A549 (cell line): ENCODE measurements around the gene RFLNA. TPM values are rescaled to one million over a fixed set of nuclear protein-coding genes. Genes with fewer than 3 reads are reported as not detected.

Source experiments
- ATAC-seq, 2 experiments: fragments of 200-7000 bp in 1 of 2; fragments of >200 bp in 1 of 2; cut with Nextera tagmentation in 1 of 2; cut with Tn5 transposase in 1 of 2; 3 replicates each; pipeline versions ENCODE4 v1.8.0 to v1.9.1; 2018 to 2020; ENCODE audit warnings: mild to moderate bottlenecking in 1 of 2, moderate library complexity in 1 of 2
- CTCF ChIA-PET: fragments of 300-600 bp; sonication (Branson Sonifier 250); formaldehyde crosslinking; extraction: SDS; loops from one replicate; lab custom pipeline; 2021; ENCODE audit warnings: antibody characterized with exemption, inconsistent platforms; lab: Yijun Ruan, JAX
- POLR2A ChIA-PET: fragments of 350-600 bp; formaldehyde crosslinking; extraction: SDS; loops from one replicate; lab custom pipeline; 2021; ENCODE audit warnings: antibody characterized with exemption, inconsistent platforms; lab: Yijun Ruan, JAX
- DNase-seq, 2 experiments: peaks; one replicate each; pipeline versions ENCODE4 v3.0.0 to v3.0.0-alpha.2; 2011 to 2016; ENCODE audit warnings: low read depth in 1 of 2, low spot score in 1 of 2
- FAIRE-seq: peaks from 2 replicates; lab custom pipeline; 2011; peaks lifted over from hg19 to GRCh38; lab: Jason Lieb, UNC
- H3K27ac ChIP-seq, 2 experiments: fragments of >200 bp; sonication (Bioruptor Twin); formaldehyde crosslinking; 3 replicates each; pipeline ENCODE4 v1.5.1; 2016 to 2017
- H3K4me1 ChIP-seq: fragments of >200 bp; sonication (Bioruptor Twin); formaldehyde crosslinking; 3 replicates; pipeline ENCODE4 v1.6.1; 2016
- H3K4me2 ChIP-seq: fragments of >200 bp; sonication (Bioruptor Twin); formaldehyde crosslinking; 3 replicates; pipeline ENCODE4 v1.6.1; 2016
- H3K4me3 ChIP-seq: fragments of >200 bp; sonication (Bioruptor Twin); formaldehyde crosslinking; 3 replicates; pipeline ENCODE4 v1.5.1; 2016
- H3K9me3 ChIP-seq: fragments of >200 bp; sonication (Bioruptor Twin); formaldehyde crosslinking; 3 replicates; pipeline ENCODE4 v1.6.1; 2016
- ESRRA ChIP-seq: fragments of 150-350 bp; IDR thresholded peaks from 2 replicates; pipeline ENCODE4 v1.6.1; 2014; ENCODE audit warnings: mild to moderate bottlenecking, low read length, borderline replicate concordance
- FOXS1 ChIP-seq: fragments of 250-450 bp; sonication (Bioruptor Pico); IDR thresholded peaks from 2 replicates; pipeline ENCODE4 v1.5.0; 2020; ENCODE audit warnings: mild to moderate bottlenecking, moderate library complexity
- GATA3 ChIP-seq: IDR thresholded peaks from 2 replicates; pipeline ENCODE4 v1.6.1; 2012; ENCODE audit warnings: borderline replicate concordance
- HEYL ChIP-seq: fragments of 250-450 bp; sonication (Bioruptor Pico); IDR thresholded peaks from 2 replicates; pipeline ENCODE4 v1.8.0; 2021; ENCODE audit warnings: mild to moderate bottlenecking, moderate library complexity
- HOXA7 ChIP-seq: fragments of 250-450 bp; sonication (Bioruptor Pico); IDR thresholded peaks from 2 replicates; pipeline ENCODE4 v1.5.0; 2020; ENCODE audit warnings: mild to moderate bottlenecking, moderate library complexity
- MAFK ChIP-seq: fragments of 450-650 bp; IDR thresholded peaks from 2 replicates; pipeline ENCODE4 v1.6.1; 2014; ENCODE audit not compliant: partially characterized antibody
- MAZ ChIP-seq: fragments of 150-350 bp; IDR thresholded peaks from 2 replicates; pipeline ENCODE4 v1.6.1; 2014; ENCODE audit warnings: antibody characterized with exemption, low read depth, low read length, borderline replicate concordance
- PHF8 ChIP-seq: fragments of 200-600 bp; sonication (generic); IDR thresholded peaks from 2 replicates; pipeline ENCODE4 v1.6.1; 2016; ENCODE audit warnings: low read depth, mild to moderate bottlenecking, antibody characterized with exemption, moderate library complexity, borderline replicate concordance
- RCOR1 ChIP-seq: fragments of 150-350 bp; IDR thresholded peaks from 2 replicates; pipeline ENCODE4 v1.6.1; 2014; ENCODE audit warnings: antibody characterized with exemption, low read length, low read depth
- RFX5 ChIP-seq: fragments of 450-650 bp; IDR thresholded peaks from 2 replicates; pipeline ENCODE4 v1.7.1; 2014; ENCODE audit warnings: antibody characterized with exemption, mild to moderate bottlenecking, moderate library complexity
- TFCP2L1 ChIP-seq: fragments of 250-450 bp; sonication (Bioruptor Pico); IDR thresholded peaks from 2 replicates; pipeline ENCODE4 v1.5.0; 2021; ENCODE audit warnings: mild to moderate bottlenecking
- WGBS: methylation state at CpG from one replicate; pipeline ENCODE4 v1.1.6; 2017; ENCODE audit errors: missing lambda C conversion rate; 5-methylcytosine and 5-hydroxymethylcytosine counted together
- polyA plus RNA-seq, 4 experiments: library from polyadenylated mRNA; depleted of rRNA in 3 of 4; stranded (reverse); fragments of >200 nt; fragmentation: RNase III in 1 of 4; extraction: RNeasy Plus Mini Kit Qiagen cat#74134 plus additional on column Dnase treatment in 1 of 4; gene quantifications; 2 replicates in 3 of 4; 3 replicates in 1 of 4; pipeline ENCODE4 v1.2.3, GENCODE V29; 2011 to 2017
- TF ChIP-seq, protein P1 (sequence below): fragments of 150-350 bp; IDR thresholded peaks from 2 replicates; pipeline ENCODE4 v1.6.1; 2014; ENCODE audit warnings: low read depth, mild to moderate bottlenecking, low read length
- TF ChIP-seq, protein P2 (sequence below): fragments of 200-600 bp; sonication (generic); IDR thresholded peaks from 2 replicates; pipeline ENCODE4 v1.6.1; 2016; ENCODE audit warnings: antibody characterized with exemption, mild to moderate bottlenecking, moderate library complexity
- TF ChIP-seq, protein P3 (sequence below): fragments of 450-650 bp; IDR thresholded peaks from 2 replicates; pipeline ENCODE4 v1.6.1; 2014; ENCODE audit warnings: antibody characterized with exemption

RFLNA gene
- polyA plus RNA-seq, 2 of the 4 experiments (the other 2 are of a cell fraction), result not detected

DNA sequence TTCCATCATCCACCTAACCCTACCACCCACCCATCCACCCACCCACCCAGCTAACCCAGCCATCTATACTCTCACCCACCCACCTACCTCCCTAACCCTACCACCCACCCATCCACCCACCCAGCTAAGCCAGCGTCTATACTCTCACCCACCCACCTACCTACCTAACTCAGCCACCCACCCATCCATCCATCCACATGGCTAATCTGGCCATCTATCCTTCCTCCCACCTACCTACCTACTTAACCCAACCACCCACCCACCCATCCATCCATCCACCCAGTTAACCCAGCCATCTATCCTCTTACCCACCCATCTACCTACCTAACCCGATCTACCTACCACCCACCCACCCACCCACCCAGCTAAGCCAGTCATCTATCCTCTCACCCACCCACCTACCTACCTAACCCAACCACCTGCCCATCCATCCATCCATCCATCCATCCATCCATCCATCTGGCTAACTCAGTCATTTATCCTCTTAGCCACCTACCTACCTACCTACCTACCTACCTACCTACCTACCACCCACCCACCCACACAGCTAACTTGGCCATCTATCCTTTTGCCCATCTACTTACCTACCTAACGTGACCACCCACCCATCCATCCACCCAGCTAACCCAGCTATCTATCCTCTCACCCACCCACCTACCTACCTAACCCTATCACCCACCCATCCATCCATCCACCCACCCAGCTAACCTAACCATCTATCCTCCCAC is 44.1 kb downstream of the RFLNA start:
- TF ChIP-seq GATA3, result no peak
- 0 out of 2 replicates have a peak, but pooled peaks have one; percentile 48 for TF ChIP-seq HOXA7 (CRISPR knock-in tag)
- 87% methylated on average over 3 of the region's 3 CpGs for WGBS
- 0 out of 6 replicates have a peak overlapping the region, but pooled peaks of 1 of the 2 experiments have one; percentile 24 for H3K27ac ChIP-seq
- FAIRE-seq, result no peak
- 0 out of 3 replicates have a peak, but pooled peaks cover 3% of the 10 kb centered on the region for H3K4me1 ChIP-seq
- H3K9me3 ChIP-seq, result no peaks in the 10 kb centered on the region
- H3K4me3 ChIP-seq, result no peak overlapping the region
- ChIA-PET POLR2A (no interaction called here), CTCF (interaction anchor here (0.5 to 0.9 kb wide), 2 partner anchors 11 to 383 kb away, joined by 3 read pairs; no protein-coding TSS in a partner anchor)
- H3K4me2 ChIP-seq, result no peak overlapping the region
- no peak for ATAC-seq
- no peak for DNase-seq

DNA sequence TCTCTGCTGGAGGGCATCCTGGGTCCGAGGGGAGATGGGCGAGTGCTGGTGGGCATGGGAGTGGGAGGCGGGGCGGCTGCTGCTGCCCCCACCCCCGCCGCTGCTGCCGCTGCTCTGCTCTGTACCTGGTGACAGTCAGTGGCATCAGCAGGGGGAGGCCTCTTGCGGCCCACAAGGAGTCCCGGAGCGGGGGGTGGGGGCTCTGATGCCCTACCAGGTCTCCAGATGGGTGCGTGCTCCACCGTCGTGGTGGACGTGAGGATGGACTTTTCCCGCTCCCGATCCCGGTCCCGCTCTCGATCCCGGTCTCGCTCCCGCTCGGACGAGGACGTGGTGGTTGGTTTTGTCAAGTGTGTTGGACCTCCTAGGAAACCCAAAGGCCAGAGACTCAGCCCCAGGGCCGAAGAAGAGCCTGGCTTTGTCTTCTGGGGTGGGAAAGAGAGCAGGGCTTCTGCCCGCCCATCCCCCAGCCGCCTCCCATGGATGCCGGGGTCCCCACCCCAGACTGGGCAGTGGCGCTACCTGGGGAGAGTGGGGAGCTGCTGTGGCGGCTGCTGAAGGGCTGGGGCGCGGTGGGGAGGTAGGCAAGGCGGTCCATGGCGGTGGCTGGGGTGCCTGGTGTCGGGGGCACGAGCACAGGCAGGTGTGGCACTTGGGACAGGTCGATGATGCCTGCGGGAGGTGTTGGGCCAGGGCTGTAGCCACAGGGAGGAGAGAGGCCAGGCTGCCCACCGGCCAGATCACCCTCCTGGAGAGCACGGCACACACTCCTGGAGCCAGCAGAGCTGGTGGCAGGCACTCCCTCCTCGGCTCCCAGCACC is 45.4 kb downstream of the RFLNA start:
- H3K4me1 ChIP-seq, result 0 out of 3 replicates have a peak, but pooled peaks cover 3% of the 10 kb centered on the region
- no peak for DNase-seq
- H3K4me2 ChIP-seq, result no peak overlapping the region
- H3K27ac ChIP-seq, result no peak overlapping the region
- WGBS, result 96% methylated on average over 33 of the region's 42 CpGs
- ATAC-seq, result no peak
- H3K4me3 ChIP-seq, result no peak overlapping the region
- no peaks in the 10 kb centered on the region for H3K9me3 ChIP-seq
- TF ChIP-seq MAFK (no peak), RFX5 (no peak), ESRRA (no peak), TFCP2L1 (CRISPR knock-in tag) (no peak), RCOR1 (no peak), HEYL (CRISPR knock-in tag) (no peak), MAZ (no peak), HOXA7 (CRISPR knock-in tag) (no peak), GATA3 (no peak), PHF8 (no peak), FOXS1 (CRISPR knock-in tag) (no peak)
- TF ChIP-seq, protein P1, sequence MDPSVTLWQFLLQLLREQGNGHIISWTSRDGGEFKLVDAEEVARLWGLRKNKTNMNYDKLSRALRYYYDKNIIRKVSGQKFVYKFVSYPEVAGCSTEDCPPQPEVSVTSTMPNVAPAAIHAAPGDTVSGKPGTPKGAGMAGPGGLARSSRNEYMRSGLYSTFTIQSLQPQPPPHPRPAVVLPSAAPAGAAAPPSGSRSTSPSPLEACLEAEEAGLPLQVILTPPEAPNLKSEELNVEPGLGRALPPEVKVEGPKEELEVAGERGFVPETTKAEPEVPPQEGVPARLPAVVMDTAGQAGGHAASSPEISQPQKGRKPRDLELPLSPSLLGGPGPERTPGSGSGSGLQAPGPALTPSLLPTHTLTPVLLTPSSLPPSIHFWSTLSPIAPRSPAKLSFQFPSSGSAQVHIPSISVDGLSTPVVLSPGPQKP, result no peak
- TF ChIP-seq, protein P2, sequence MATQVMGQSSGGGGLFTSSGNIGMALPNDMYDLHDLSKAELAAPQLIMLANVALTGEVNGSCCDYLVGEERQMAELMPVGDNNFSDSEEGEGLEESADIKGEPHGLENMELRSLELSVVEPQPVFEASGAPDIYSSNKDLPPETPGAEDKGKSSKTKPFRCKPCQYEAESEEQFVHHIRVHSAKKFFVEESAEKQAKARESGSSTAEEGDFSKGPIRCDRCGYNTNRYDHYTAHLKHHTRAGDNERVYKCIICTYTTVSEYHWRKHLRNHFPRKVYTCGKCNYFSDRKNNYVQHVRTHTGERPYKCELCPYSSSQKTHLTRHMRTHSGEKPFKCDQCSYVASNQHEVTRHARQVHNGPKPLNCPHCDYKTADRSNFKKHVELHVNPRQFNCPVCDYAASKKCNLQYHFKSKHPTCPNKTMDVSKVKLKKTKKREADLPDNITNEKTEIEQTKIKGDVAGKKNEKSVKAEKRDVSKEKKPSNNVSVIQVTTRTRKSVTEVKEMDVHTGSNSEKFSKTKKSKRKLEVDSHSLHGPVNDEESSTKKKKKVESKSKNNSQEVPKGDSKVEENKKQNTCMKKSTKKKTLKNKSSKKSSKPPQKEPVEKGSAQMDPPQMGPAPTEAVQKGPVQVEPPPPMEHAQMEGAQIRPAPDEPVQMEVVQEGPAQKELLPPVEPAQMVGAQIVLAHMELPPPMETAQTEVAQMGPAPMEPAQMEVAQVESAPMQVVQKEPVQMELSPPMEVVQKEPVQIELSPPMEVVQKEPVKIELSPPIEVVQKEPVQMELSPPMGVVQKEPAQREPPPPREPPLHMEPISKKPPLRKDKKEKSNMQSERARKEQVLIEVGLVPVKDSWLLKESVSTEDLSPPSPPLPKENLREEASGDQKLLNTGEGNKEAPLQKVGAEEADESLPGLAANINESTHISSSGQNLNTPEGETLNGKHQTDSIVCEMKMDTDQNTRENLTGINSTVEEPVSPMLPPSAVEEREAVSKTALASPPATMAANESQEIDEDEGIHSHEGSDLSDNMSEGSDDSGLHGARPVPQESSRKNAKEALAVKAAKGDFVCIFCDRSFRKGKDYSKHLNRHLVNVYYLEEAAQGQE, result no peak
- TF ChIP-seq, protein P3, sequence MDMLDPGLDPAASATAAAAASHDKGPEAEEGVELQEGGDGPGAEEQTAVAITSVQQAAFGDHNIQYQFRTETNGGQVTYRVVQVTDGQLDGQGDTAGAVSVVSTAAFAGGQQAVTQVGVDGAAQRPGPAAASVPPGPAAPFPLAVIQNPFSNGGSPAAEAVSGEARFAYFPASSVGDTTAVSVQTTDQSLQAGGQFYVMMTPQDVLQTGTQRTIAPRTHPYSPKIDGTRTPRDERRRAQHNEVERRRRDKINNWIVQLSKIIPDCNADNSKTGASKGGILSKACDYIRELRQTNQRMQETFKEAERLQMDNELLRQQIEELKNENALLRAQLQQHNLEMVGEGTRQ, result no peak
- POLR2A ChIA-PET, result no interaction called here
- no peak for FAIRE-seq
- CTCF ChIA-PET, result interaction anchor here (0.6 to 2.0 kb wide), 2 partner anchors 11 to 149 kb away, joined by 3 to 8 read pairs; no protein-coding TSS in a partner anchor
